H1 (cell line): ENCODE results near the gene KLKB1. TPM values are rescaled to one million over a fixed set of nuclear protein-coding genes. Genes with fewer than 3 reads are reported as not detected.

Source experiments
- BACH1 ChIP-seq: IDR thresholded peaks from 2 replicates; pipeline ENCODE4 v1.6.1; 2012; ENCODE audit warnings: low read length, improper control_type of control experiment
- BRCA1 ChIP-seq: IDR thresholded peaks from 2 replicates; pipeline ENCODE4 v1.6.1; 2012; ENCODE audit warnings: low read depth, low read length, improper control_type of control experiment
- CTBP2 ChIP-seq: IDR thresholded peaks from 2 replicates; pipeline ENCODE4 v1.7.0; 2011; ENCODE audit warnings: borderline replicate concordance, mild to moderate bottlenecking, moderate library complexity, mixed read lengths, low read length; ENCODE audit not compliant: insufficient read depth, insufficient read length
- EGR1 ChIP-seq: IDR thresholded peaks from 2 replicates; pipeline ENCODE4 v1.6.1; 2011; ENCODE audit warnings: low read depth, low read length, borderline replicate concordance
- JUN ChIP-seq: IDR thresholded peaks from 2 replicates; pipeline ENCODE4 v1.6.1; 2011; ENCODE audit warnings: low read depth, mild to moderate bottlenecking, improper control_type of control experiment, low read length
- KDM4A ChIP-seq: IDR thresholded peaks from one replicate; pipeline ENCODE4 v1.7.1; 2012; ENCODE audit warnings: low read depth, mild to moderate bottlenecking, moderate library complexity, low read length, inconsistent platforms; ENCODE audit not compliant: severe bottlenecking
- POLR2A ChIP-seq, 2 experiments: IDR thresholded peaks; 1 replicate in 1 of 2; 2 replicates in 1 of 2; pipeline ENCODE4 v1.6.1; 2011; ENCODE audit warnings: low read depth in 2 of 2, low read length in 2 of 2, mild to moderate bottlenecking in 2 of 2; ENCODE audit errors: control extremely low read depth in 1 of 2
- POLR2AphosphoS5 ChIP-seq: IDR thresholded peaks from 2 replicates; pipeline ENCODE4 v1.6.1; 2011; ENCODE audit warnings: low read depth, low read length
- POU5F1 ChIP-seq: IDR thresholded peaks from 2 replicates; pipeline ENCODE4 v1.6.1; 2011; ENCODE audit warnings: low read depth, mild to moderate bottlenecking, low read length, moderate library complexity
- RAD21 ChIP-seq, 2 experiments: IDR thresholded peaks in 1 of 2; conservative IDR thresholded peaks in 1 of 2; 2 replicates each; pipeline ENCODE4 v1.6.1; 2011; ENCODE audit warnings: low read depth in 2 of 2, low read length in 2 of 2, improper control_type of control experiment in 1 of 2, inconsistent platforms in 1 of 2, mild to moderate bottlenecking in 1 of 2, moderate library complexity in 1 of 2
- SIRT6 ChIP-seq: IDR thresholded peaks from one replicate; pipeline ENCODE4 v1.7.1; 2012; ENCODE audit warnings: low read length, inconsistent platforms
- SIX5 ChIP-seq: IDR thresholded peaks from 2 replicates; pipeline ENCODE4 v1.6.1; 2011; ENCODE audit warnings: mild to moderate bottlenecking, low read depth, low read length
- TAF1 ChIP-seq: IDR thresholded peaks from 2 replicates; pipeline ENCODE4 v1.6.1; 2011; ENCODE audit warnings: mild to moderate bottlenecking, low read depth, low read length
- TAF7 ChIP-seq: optimal IDR thresholded peaks from 2 replicates; pipeline ENCODE3; 2011; ENCODE audit warnings: low read depth, mild to moderate bottlenecking, inconsistent platforms, low read length, moderate library complexity, borderline replicate concordance
- TCF12 ChIP-seq: IDR thresholded peaks from 2 replicates; pipeline ENCODE4 v1.6.1; 2011; ENCODE audit warnings: low read depth, mild to moderate bottlenecking, low read length
- TEAD4 ChIP-seq: IDR thresholded peaks from 2 replicates; pipeline ENCODE4 v1.6.1; 2012; ENCODE audit warnings: low read depth, low read length, inconsistent platforms, mixed read lengths
- polyA plus RNA-seq, 7 experiments: library from polyadenylated mRNA; depleted of rRNA in 3 of 7; stranded (reverse) in 5 of 7; unstranded in 2 of 7; fragments of >200 nt in 5 of 7; fragments of 200-250 nt in 2 of 7; gene quantifications; 1 replicate in 5 of 7; 2 replicates in 1 of 7; 4 replicates in 1 of 7; pipeline versions ENCODE4 v1.2.1 to v1.2.3, GENCODE V29; 2011 to 2013; ENCODE audit warnings: missing spikeins in 2 of 7, mixed read lengths in 2 of 7
- total RNA-seq: library from RNA; stranded (reverse); fragmentation: NEBNext Ultra II Directional; extraction: Animal tissue kit (Norgen Biotek cat#: 25700); gene quantifications from 2 replicates; pipeline ENCODE4 v1.2.1, GENCODE V29; 2021
- TF ChIP-seq, protein P1 (sequence below): IDR thresholded peaks from 2 replicates; pipeline ENCODE4 v1.6.1; 2011; ENCODE audit warnings: low read depth, mild to moderate bottlenecking, low read length; ENCODE audit not compliant: insufficient read depth
- TF ChIP-seq, protein P2 (sequence below): IDR thresholded peaks from 2 replicates; pipeline ENCODE4 v1.6.1; 2012; ENCODE audit warnings: inconsistent platforms
- TF ChIP-seq, protein P3 (sequence below): IDR thresholded peaks from 2 replicates; pipeline ENCODE4 v1.6.1; 2012; ENCODE audit warnings: low read length, inconsistent platforms

Gene KLKB1
- total and polyA plus RNA-seq, 2 of the 8 experiments (the other 6 are each of a cell fraction or from before 2014, with no cell fraction given): 12.0 to 20.9 TPM

DNA sequence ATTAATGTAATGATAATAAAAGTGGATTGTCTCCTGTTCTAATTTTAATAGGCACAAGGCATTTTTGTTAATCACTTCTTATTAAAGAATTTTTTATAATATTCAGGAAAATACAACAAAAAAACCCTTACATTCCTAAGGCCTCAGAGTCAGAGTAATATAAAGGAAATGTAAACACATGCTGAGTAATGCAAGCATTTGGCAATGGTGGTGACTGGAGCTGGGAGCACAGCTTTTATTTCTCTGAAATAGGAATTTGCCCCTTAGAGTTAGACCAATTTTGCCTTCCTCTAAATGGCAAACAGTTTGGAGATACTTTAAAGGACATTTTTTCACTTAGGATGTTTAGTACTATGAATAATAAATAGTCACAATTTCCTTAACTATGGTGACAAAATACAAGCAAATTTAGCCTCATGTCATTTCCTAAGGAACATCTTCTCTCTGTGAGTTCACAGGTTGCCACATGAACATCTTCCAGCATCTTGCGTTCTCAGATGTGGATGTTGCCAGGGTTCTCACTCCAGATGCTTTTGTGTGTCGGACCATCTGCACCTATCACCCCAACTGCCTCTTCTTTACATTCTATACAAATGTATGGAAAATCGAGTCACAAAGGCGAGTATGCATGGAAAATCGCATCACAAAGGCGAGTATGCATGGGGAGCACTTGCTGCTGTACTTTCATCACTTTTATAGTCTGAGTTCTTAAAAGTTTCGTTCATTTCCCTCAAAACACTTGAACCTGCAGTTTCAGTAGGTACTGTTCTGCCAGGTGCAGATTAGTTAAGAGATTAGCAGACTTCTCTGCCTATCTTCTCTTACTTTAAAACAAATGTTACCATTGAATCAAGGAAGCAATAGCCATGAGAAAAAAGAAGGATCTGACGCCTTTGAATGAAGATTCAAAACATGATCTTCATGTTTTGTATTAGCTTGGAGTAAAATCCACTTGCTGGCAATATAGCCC is 22.8 kb downstream of the KLKB1 start (continued):
- TF ChIP-seq, protein P1, sequence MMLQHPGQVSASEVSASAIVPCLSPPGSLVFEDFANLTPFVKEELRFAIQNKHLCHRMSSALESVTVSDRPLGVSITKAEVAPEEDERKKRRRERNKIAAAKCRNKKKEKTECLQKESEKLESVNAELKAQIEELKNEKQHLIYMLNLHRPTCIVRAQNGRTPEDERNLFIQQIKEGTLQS: no peak
- TF ChIP-seq BRCA1: no peak
- peak; percentile 66 to 78 for TF ChIP-seq POLR2A (IDR thresholded peaks at IDR 0.05; ENCODE audit: control extremely low read depth in 1 of 2, low read depth in 2 of 2, low read length in 2 of 2)
- peak; percentile 73 for TF ChIP-seq POLR2AphosphoS5
- TF ChIP-seq, protein P2, sequence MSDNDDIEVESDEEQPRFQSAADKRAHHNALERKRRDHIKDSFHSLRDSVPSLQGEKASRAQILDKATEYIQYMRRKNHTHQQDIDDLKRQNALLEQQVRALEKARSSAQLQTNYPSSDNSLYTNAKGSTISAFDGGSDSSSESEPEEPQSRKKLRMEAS: peak; percentile 16; the same call in 1 of the 2 replicates
- TF ChIP-seq TCF12: peak; percentile 90; the same call in 1 of the 2 replicates
- TF ChIP-seq SIX5: no peak
- TF ChIP-seq CTBP2: no peak
- no peak for TF ChIP-seq EGR1
- no peak for TF ChIP-seq SIRT6
- TF ChIP-seq TEAD4: peak; percentile 58; the same call in 1 of the 2 replicates
- no peak for TF ChIP-seq JUN
- no peak for TF ChIP-seq RAD21 (IDR thresholded peaks at IDR 0.05 in 1 of 2, conservative IDR thresholded peaks at IDR 0.05 in 1 of 2; ENCODE audit: low read depth in 2 of 2, low read length in 2 of 2)
- TF ChIP-seq, protein P3, sequence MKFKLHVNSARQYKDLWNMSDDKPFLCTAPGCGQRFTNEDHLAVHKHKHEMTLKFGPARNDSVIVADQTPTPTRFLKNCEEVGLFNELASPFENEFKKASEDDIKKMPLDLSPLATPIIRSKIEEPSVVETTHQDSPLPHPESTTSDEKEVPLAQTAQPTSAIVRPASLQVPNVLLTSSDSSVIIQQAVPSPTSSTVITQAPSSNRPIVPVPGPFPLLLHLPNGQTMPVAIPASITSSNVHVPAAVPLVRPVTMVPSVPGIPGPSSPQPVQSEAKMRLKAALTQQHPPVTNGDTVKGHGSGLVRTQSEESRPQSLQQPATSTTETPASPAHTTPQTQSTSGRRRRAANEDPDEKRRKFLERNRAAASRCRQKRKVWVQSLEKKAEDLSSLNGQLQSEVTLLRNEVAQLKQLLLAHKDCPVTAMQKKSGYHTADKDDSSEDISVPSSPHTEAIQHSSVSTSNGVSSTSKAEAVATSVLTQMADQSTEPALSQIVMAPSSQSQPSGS: peak; percentile 91
- no peak for TF ChIP-seq BACH1
- TF ChIP-seq TAF7: peak; percentile 74
- TF ChIP-seq KDM4A: no peak
- peak; percentile 62 for TF ChIP-seq TAF1
- TF ChIP-seq POU5F1: peak; percentile 75; the same call in 1 of the 2 replicates
